Osteoblast (primary cell): ENCODE data around the gene GPC5. TPM values are rescaled to one million over a fixed set of nuclear protein-coding genes. Genes with fewer than 3 reads are reported as not detected.
A peak's percentile ranks its signal among the peaks of the same experiment; 100 is the strongest.

ENCODE experiments used
- DNase-seq: peaks from one replicate; pipeline ENCODE4 v3.0.0; 2011; ENCODE audit warnings: low spot score, mixed read lengths; ENCODE audit not compliant: insufficient read length; ENCODE audit errors: missing footprints
- H2AFZ ChIP-seq: 2 replicates; pipeline ENCODE4 v1.6.0; 2011; ENCODE audit warnings: mild to moderate bottlenecking, low read length
- H3K27ac ChIP-seq: 2 replicates; pipeline ENCODE4 v1.5.1; 2011; ENCODE audit warnings: mild to moderate bottlenecking, low read depth, low read length, moderate library complexity
- H3K27me3 ChIP-seq: 2 replicates; pipeline ENCODE4 v1.6.0; 2012; ENCODE audit warnings: mild to moderate bottlenecking, control low read depth, inconsistent platforms, low read length, moderate library complexity; ENCODE audit not compliant: insufficient read depth
- H3K36me3 ChIP-seq: 2 replicates; pipeline ENCODE4 v1.5.1; 2011; ENCODE audit warnings: mild to moderate bottlenecking, low read length, control low read depth, moderate library complexity; ENCODE audit not compliant: insufficient read depth
- H3K4me1 ChIP-seq: 2 replicates; pipeline ENCODE4 v1.5.1; 2011; ENCODE audit warnings: mild to moderate bottlenecking, low read length, control low read depth, moderate library complexity; ENCODE audit not compliant: insufficient read depth
- H3K4me2 ChIP-seq: 2 replicates; pipeline ENCODE4 v1.6.0; 2011; ENCODE audit warnings: mild to moderate bottlenecking, low read length; ENCODE audit not compliant: insufficient read depth
- H3K4me3 ChIP-seq: fragments of 200-600 bp; sonication (generic); 3 replicates; pipeline ENCODE4 v1.5.1; 2012; ENCODE audit warnings: mild to moderate bottlenecking, low read length, inconsistent platforms; ENCODE audit not compliant: insufficient read depth
- H3K79me2 ChIP-seq: 2 replicates; pipeline ENCODE4 v1.6.0; 2012; ENCODE audit warnings: mild to moderate bottlenecking, low read length, control low read depth, inconsistent platforms; ENCODE audit not compliant: insufficient read depth
- H3K9me3 ChIP-seq: 2 replicates; pipeline ENCODE4 v1.5.1; 2011; ENCODE audit warnings: low read depth, low read length, control low read depth
- H4K20me1 ChIP-seq: 2 replicates; pipeline ENCODE4 v1.6.0; 2012; ENCODE audit warnings: mild to moderate bottlenecking, low read length, control low read depth; ENCODE audit not compliant: insufficient read depth
- CTCF ChIP-seq: IDR thresholded peaks from 2 replicates; pipeline ENCODE4 v1.5.1; 2011; ENCODE audit warnings: mild to moderate bottlenecking, low read depth, low read length, moderate library complexity; ENCODE audit errors: extremely low read depth
- total RNA-seq: library from RNA; depleted of rRNA; stranded (reverse); fragments of >200 nt; gene quantifications from 2 replicates; pipeline ENCODE4 v1.2.3, GENCODE V29; 2012

GPC5 gene
- total RNA-seq, 1 donor: 0.36 TPM

DNA sequence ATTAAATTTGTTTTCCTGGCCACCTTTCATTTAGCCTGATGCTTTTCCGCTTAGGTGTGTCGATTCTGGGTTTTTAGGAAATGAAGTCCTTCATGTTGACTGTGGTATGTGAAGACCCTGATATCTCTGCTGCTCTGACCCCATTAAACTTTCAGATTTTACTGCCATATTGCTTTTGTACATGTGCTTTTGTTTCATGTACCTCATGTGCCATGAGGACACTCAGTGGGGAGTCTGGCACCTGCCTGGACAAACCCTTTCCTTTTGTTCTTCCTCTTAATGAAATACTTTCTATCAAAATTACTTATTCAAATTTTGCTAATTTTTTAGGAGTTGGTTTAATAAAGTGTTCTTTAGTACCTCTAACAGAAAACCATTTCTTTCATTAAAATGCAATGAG is 774.8 kb downstream of the GPC5 start:
- Histone ChIP-seq H2AFZ (no peak overlapping the region), H4K20me1 (no peaks in the 10 kb centered on the region), H3K4me2 (no peak overlapping the region), H3K4me3 (no peak overlapping the region), H3K36me3 (no peaks in the 10 kb centered on the region), H3K27ac (no peak overlapping the region), H3K27me3 (no peaks in the 10 kb centered on the region), H3K4me1 (no peaks in the 10 kb centered on the region), H3K79me2 (no peaks in the 10 kb centered on the region), H3K9me3 (no peaks in the 10 kb centered on the region)
- TF ChIP-seq CTCF: no peak
- DNase-seq: peak; percentile 14

DNA sequence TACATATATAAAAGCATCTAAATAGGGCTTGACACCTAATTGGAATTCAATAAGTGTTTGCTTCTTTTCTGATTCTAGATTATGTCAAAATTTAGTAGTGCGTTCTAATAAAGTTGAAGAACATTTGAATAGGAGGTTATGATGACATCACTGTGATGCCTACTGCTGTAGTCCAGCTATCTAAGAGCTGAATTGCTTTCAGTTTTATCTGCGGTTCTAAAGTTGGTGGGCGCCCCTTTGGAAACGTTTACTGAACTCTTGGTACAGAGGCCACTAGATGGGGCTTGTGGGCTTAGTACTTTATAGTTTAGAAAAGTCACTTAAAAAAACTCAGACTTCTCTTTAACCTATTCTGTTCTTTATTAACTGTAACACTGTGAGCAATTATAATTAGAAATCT is 776.9 kb downstream of the GPC5 start:
- H4K20me1 ChIP-seq: no peaks in the 10 kb centered on the region
- no peak overlapping the region for H3K4me2 ChIP-seq
- H3K9me3 ChIP-seq: no peaks in the 10 kb centered on the region
- no peaks in the 10 kb centered on the region for H3K27me3 ChIP-seq
- H3K79me2 ChIP-seq: no peaks in the 10 kb centered on the region
- no peak overlapping the region for H2AFZ ChIP-seq
- DNase-seq: peak; percentile 69
- H3K27ac ChIP-seq: no peak overlapping the region
- no peaks in the 10 kb centered on the region for H3K36me3 ChIP-seq
- TF ChIP-seq CTCF: peak; percentile 35
- no peak overlapping the region for H3K4me3 ChIP-seq
- H3K4me1 ChIP-seq: no peaks in the 10 kb centered on the region

GRCh38 chr13:92177966-92178365 is 779.5 kb downstream of the GPC5 start:
- no peaks in the 10 kb centered on the region for H3K79me2 ChIP-seq
- H3K4me1 ChIP-seq: no peaks in the 10 kb centered on the region
- DNase-seq: no peak
- H3K27me3 ChIP-seq: no peaks in the 10 kb centered on the region
- TF ChIP-seq CTCF: no peak
- no peak overlapping the region for H2AFZ ChIP-seq
- no peak overlapping the region for H3K4me2 ChIP-seq
- H3K36me3 ChIP-seq: no peaks in the 10 kb centered on the region
- no peaks in the 10 kb centered on the region for H4K20me1 ChIP-seq
- H3K9me3 ChIP-seq: no peaks in the 10 kb centered on the region
- H3K27ac ChIP-seq: no peak overlapping the region
- no peak overlapping the region for H3K4me3 ChIP-seq

GRCh38 chr13:92179223-92179622 is 780.8 kb downstream of the GPC5 start:
- no peaks in the 10 kb centered on the region for H3K9me3 ChIP-seq
- no peaks in the 10 kb centered on the region for H3K27me3 ChIP-seq
- DNase-seq: no peak
- H3K4me2 ChIP-seq: no peak overlapping the region
- H3K4me3 ChIP-seq: no peak overlapping the region
- TF ChIP-seq CTCF: no peak
- no peak overlapping the region for H3K27ac ChIP-seq
- no peak overlapping the region for H2AFZ ChIP-seq
- H4K20me1 ChIP-seq: no peaks in the 10 kb centered on the region
- no peaks in the 10 kb centered on the region for H3K79me2 ChIP-seq
- no peaks in the 10 kb centered on the region for H3K36me3 ChIP-seq
- H3K4me1 ChIP-seq: no peaks in the 10 kb centered on the region
